ENCODE measurements around the gene DGKQ.

The DGKQ gene

DNA sequence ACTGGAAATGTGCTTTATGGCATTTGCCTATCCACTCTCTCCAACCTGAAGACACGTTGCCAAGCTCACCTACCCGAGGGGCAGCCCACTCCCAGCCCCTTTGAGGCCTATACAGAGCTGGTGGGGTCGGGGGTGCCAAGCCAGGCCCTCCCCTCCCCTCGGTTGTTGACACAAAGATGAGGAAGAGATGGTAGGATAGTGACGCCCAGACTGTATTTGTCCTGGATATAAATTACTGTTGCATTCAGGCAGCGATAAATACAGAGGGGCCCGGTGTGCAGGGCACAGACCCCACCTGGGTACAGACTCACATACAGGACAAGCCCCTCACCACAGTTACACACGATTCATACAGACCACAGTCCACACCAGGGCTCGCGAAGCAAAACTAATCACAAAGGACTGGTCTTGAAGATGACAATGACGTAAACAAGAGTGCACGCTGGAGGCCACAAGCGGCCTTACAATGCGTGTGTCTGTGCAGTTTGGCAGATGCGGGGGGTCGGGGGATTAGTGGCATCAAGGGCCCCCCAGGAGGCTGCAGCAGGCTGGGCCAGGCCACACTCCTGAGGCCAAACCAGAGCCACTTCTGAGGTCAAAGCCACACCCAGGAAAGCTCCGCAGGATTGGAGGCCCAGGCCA is 14.6 kb downstream of the DGKQ start:
- no peak for TF ChIP-seq ZFP30 (CRISPR knock-in tag; IDR thresholded peaks at IDR 0.05)
- no peak for TF ChIP-seq TOX (CRISPR knock-in tag; IDR thresholded peaks at IDR 0.05; ENCODE audit: borderline replicate concordance)
- no peak for TF ChIP-seq ISL1 (CRISPR knock-in tag; IDR thresholded peaks at IDR 0.05)
- TF ChIP-seq ZNF8 (CRISPR knock-in tag; IDR thresholded peaks at IDR 0.05): no peak
- TF ChIP-seq GLIS3 (CRISPR knock-in tag; IDR thresholded peaks at IDR 0.05): no peak
- no peak for TF ChIP-seq ZFP3 (CRISPR knock-in tag; IDR thresholded peaks at IDR 0.05)
- TF ChIP-seq OSR1 (CRISPR knock-in tag; IDR thresholded peaks at IDR 0.05): no peak
- TF ChIP-seq ARNTL (CRISPR knock-in tag; IDR thresholded peaks at IDR 0.05; ENCODE audit: borderline replicate concordance, low read depth): no peak
- no peak for TF ChIP-seq BACH2 (CRISPR knock-in tag; IDR thresholded peaks at IDR 0.05; ENCODE audit: borderline replicate concordance)
- no peak for ATAC-seq

- TF ChIP-seq RARB (CRISPR knock-in tag; IDR thresholded peaks at IDR 0.05): no peak
- TF ChIP-seq SNAI2 (CRISPR knock-in tag; IDR thresholded peaks at IDR 0.05): no peak
- TF ChIP-seq ZNF70 (CRISPR knock-in tag; IDR thresholded peaks at IDR 0.05): no peak
- no peak for TF ChIP-seq ESRRG (CRISPR knock-in tag; IDR thresholded peaks at IDR 0.05)
- no peak for TF ChIP-seq POU6F1 (CRISPR knock-in tag; IDR thresholded peaks at IDR 0.05; ENCODE audit: borderline replicate concordance, low read depth)
- no peak for TF ChIP-seq ZFP3 (CRISPR knock-in tag; IDR thresholded peaks at IDR 0.05)
- TF ChIP-seq, protein P1, sequence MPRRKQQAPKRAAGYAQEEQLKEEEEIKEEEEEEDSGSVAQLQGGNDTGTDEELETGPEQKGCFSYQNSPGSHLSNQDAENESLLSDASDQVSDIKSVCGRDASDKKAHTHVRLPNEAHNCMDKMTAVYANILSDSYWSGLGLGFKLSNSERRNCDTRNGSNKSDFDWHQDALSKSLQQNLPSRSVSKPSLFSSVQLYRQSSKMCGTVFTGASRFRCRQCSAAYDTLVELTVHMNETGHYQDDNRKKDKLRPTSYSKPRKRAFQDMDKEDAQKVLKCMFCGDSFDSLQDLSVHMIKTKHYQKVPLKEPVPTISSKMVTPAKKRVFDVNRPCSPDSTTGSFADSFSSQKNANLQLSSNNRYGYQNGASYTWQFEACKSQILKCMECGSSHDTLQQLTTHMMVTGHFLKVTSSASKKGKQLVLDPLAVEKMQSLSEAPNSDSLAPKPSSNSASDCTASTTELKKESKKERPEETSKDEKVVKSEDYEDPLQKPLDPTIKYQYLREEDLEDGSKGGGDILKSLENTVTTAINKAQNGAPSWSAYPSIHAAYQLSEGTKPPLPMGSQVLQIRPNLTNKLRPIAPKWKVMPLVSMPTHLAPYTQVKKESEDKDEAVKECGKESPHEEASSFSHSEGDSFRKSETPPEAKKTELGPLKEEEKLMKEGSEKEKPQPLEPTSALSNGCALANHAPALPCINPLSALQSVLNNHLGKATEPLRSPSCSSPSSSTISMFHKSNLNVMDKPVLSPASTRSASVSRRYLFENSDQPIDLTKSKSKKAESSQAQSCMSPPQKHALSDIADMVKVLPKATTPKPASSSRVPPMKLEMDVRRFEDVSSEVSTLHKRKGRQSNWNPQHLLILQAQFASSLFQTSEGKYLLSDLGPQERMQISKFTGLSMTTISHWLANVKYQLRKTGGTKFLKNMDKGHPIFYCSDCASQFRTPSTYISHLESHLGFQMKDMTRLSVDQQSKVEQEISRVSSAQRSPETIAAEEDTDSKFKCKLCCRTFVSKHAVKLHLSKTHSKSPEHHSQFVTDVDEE (CRISPR knock-in tag; IDR thresholded peaks at IDR 0.05): no peak
- no peak for TF ChIP-seq PPARA (CRISPR knock-in tag; IDR thresholded peaks at IDR 0.05; ENCODE audit: borderline replicate concordance)
- no peak for TF ChIP-seq ZNF8 (CRISPR knock-in tag; IDR thresholded peaks at IDR 0.05)
- no peak for TF ChIP-seq CSDC2 (CRISPR knock-in tag; IDR thresholded peaks at IDR 0.05)
- TF ChIP-seq BACH2 (CRISPR knock-in tag; IDR thresholded peaks at IDR 0.05; ENCODE audit: borderline replicate concordance): no peak
- TF ChIP-seq, protein P2, sequence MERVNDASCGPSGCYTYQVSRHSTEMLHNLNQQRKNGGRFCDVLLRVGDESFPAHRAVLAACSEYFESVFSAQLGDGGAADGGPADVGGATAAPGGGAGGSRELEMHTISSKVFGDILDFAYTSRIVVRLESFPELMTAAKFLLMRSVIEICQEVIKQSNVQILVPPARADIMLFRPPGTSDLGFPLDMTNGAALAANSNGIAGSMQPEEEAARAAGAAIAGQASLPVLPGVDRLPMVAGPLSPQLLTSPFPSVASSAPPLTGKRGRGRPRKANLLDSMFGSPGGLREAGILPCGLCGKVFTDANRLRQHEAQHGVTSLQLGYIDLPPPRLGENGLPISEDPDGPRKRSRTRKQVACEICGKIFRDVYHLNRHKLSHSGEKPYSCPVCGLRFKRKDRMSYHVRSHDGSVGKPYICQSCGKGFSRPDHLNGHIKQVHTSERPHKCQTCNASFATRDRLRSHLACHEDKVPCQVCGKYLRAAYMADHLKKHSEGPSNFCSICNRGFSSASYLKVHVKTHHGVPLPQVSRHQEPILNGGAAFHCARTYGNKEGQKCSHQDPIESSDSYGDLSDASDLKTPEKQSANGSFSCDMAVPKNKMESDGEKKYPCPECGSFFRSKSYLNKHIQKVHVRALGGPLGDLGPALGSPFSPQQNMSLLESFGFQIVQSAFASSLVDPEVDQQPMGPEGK (CRISPR knock-in tag; IDR thresholded peaks at IDR 0.05; ENCODE audit: borderline replicate concordance): no peak
- TF ChIP-seq ISL1 (CRISPR knock-in tag; IDR thresholded peaks at IDR 0.05): no peak
- TF ChIP-seq ZFP30 (CRISPR knock-in tag; IDR thresholded peaks at IDR 0.05): no peak
- TF ChIP-seq ARNTL (CRISPR knock-in tag; IDR thresholded peaks at IDR 0.05; ENCODE audit: borderline replicate concordance, low read depth): no peak
- no peak for ATAC-seq
These were observed 15.1 kb downstream of the DGKQ start for GRCh38 chr4:958314-958665.

GRCh38 chr4:957581-958313 is 15.6 kb downstream of the DGKQ start:
- no peak for ATAC-seq
- TF ChIP-seq TCF4 (CRISPR knock-in tag; IDR thresholded peaks at IDR 0.05; ENCODE audit: borderline replicate concordance): no peak
- no peak for TF ChIP-seq ARNTL (CRISPR knock-in tag; IDR thresholded peaks at IDR 0.05; ENCODE audit: borderline replicate concordance, low read depth)
- TF ChIP-seq ZNF70 (CRISPR knock-in tag; IDR thresholded peaks at IDR 0.05): no peak
- TF ChIP-seq POU6F1 (CRISPR knock-in tag; IDR thresholded peaks at IDR 0.05; ENCODE audit: borderline replicate concordance, low read depth): no peak
- TF ChIP-seq ZFP30 (CRISPR knock-in tag; IDR thresholded peaks at IDR 0.05): no peak
- TF ChIP-seq, protein P1 (CRISPR knock-in tag; IDR thresholded peaks at IDR 0.05): no peak
- no peak for TF ChIP-seq ZFP3 (CRISPR knock-in tag; IDR thresholded peaks at IDR 0.05)
- TF ChIP-seq OSR1 (CRISPR knock-in tag; IDR thresholded peaks at IDR 0.05): no peak
- no peak for TF ChIP-seq CSDC2 (CRISPR knock-in tag; IDR thresholded peaks at IDR 0.05)
- no peak for TF ChIP-seq ISL1 (CRISPR knock-in tag; IDR thresholded peaks at IDR 0.05)
- TF ChIP-seq BACH2 (CRISPR knock-in tag; IDR thresholded peaks at IDR 0.05; ENCODE audit: borderline replicate concordance): no peak
- TF ChIP-seq ZNF565 (CRISPR knock-in tag; conservative IDR thresholded peaks at IDR 0.05; ENCODE audit: low read depth): no peak
- TF ChIP-seq, protein P3, sequence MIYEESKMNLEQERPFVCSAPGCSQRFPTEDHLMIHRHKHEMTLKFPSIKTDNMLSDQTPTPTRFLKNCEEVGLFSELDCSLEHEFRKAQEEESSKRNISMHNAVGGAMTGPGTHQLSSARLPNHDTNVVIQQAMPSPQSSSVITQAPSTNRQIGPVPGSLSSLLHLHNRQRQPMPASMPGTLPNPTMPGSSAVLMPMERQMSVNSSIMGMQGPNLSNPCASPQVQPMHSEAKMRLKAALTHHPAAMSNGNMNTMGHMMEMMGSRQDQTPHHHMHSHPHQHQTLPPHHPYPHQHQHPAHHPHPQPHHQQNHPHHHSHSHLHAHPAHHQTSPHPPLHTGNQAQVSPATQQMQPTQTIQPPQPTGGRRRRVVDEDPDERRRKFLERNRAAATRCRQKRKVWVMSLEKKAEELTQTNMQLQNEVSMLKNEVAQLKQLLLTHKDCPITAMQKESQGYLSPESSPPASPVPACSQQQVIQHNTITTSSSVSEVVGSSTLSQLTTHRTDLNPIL (CRISPR knock-in tag; IDR thresholded peaks at IDR 0.05; ENCODE audit: low read depth): no peak
